T47D (cell line): ENCODE measurements around the gene FAM124B.

Source experiments
- DNase-seq, 2 experiments: peaks; one replicate each; pipeline versions ENCODE4 v3.0.0 to v3.0.0-alpha.2; 2011 to 2012; ENCODE audit warnings: low read depth in 1 of 2, low spot score in 1 of 2
- JUND ChIP-seq: IDR thresholded peaks from 2 replicates; pipeline ENCODE4 v1.6.1; 2012; ENCODE audit warnings: low read depth
- in situ Hi-C: cut with HindIII; loops from 2 replicates; pipeline ENCODE4 v1.10.0; 2016; ENCODE audit warnings: low sequenced_read_pairs, low pct_unique_long_range_greater_than_20kb

Gene FAM124B, protein sequence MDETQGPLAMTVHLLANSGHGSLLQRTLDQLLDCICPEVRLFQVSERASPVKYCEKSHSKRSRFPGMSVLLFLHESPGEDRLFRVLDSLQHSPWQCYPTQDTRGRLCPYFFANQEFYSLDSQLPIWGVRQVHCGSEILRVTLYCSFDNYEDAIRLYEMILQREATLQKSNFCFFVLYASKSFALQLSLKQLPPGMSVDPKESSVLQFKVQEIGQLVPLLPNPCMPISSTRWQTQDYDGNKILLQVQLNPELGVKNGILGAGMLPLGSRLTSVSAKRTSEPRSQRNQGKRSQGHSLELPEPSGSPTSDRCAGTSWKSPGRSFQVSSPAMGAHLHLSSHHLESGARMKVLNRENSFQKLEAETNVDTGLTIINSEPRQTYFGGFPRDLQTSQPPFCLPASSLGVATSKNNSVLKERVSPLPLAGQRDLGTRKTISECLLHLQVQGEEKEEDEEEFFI

DNA sequence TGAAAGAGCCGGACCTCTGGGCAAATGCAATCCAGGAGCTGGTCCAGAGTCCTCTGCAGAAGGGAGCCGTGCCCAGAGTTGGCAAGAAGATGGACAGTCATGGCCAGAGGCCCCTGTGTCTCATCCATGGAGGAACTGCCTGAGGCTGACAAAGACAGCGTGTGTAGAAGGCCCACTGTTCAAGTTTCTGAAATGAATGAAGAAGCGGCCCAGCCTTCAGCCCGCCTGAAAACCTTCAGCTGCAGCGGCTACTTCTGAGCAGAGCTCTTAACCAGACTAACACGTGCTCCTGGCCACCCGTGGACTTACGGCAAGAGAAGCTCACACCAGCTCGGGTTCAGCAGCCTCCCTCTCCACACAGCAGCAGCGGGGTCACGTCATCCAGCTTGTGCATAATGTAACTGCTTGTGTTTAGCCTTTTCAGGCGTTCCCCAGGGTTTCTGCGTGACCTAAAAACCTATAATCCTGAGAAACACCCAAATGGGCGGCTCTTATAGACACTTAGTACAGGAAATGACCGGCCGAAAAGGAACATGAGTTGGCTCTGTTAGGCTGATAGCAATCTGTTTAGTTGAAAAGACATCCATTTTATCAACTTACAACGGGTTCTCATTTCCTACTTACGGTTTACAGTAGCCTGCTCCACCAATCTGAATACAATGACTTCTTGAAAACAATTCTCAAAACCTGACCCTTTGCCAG, at the start of gene FAM124B:
Gene FAM124B (minus strand): TSS at position 467 of the 702 bp plus-strand sequence. CDS start 339 bp downstream, at position 128.
- in situ Hi-C loops = no loop called here
- no peak for DNase-seq
- no peak for TF ChIP-seq JUND

DNA sequence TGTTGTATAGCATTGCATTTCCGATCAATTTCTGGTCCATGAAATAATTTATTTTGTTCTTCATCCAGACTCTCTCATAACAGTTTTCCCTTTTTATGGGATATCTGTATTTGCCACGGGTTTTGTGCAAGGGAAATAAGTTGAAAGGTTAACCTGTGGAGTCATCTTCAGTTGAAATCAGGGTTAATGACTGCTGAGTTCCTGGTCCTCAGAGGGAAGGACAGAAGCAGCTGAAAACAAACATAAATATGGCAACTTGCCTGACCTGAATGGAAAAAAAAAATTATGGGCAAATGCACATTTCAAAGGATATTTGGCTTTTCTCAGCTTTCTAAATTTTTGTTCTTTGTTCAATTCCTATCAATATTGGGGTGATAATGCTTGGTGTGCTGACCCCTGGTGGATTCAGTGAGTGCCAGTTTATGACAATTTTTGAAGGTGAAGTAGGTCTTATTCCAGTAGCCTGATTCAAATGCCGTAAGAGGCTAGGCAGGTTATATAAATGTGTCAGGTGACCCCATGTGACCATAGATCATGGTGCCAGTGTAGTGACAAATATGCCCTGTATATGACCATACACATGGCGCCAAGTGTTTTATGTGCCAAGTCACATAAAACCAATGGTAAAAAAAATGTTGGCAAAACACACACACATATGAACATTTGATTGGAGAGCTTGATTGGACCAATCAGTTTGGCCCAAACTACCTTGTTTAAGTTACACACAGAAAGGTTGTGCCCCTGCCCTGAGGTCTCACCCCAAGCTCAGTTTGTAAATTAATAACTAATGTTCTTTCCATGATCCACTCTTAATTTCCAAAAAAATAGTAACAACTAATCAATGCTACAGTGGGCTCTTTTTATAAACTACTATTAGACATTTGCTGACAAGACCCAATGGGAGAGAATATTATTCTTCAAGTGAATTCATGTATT, 47.6 kb upstream of the FAM124B start:
- peak in 1 of 2 experiments; percentile 31 for DNase-seq
- in situ Hi-C loops = no loop called here
- TF ChIP-seq JUND = no peak

DNA sequence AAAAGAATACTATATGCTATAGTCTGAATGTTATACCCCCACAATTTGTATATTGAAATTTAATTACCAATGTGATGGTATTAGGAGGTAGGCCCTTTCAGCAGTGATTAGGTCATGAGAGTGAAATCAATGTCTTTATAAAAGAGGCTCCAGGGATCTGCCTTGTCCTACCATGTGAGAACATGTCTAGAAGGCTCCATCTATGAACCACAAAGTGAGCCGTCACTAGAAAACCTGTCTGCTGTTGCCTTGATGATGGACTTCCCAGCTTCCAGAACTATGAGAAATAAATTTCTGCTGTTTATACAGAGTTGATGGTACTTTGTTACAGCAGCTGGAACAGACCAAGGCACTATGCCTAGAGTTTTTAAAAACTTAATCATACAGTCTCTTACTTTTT, 46.3 kb upstream of the FAM124B start:
- TF ChIP-seq JUND = no peak
- DNase-seq = no peak
- in situ Hi-C loops = no loop called here

DNA sequence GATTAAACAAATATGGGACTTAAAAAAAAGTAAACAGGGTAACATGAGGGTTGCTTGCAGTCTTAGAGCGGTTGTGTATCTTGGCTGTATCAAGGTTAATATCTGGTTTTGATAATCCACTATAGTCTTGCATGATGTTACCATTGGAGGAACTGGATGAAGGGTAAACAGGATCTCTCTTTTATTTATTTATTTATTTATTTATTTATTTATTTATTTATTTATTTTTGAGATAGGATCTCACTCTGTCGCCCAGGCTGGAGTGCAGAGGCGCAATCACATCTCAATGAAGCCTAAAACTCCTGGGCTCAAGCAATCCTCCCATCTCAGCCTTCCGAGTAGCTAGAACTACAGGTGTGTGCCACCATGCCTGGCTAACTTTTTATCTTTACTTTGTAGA, 42.9 kb upstream of the FAM124B start:
- in situ Hi-C loops = no loop called here
- DNase-seq = no peak
- TF ChIP-seq JUND = no peak

DNA sequence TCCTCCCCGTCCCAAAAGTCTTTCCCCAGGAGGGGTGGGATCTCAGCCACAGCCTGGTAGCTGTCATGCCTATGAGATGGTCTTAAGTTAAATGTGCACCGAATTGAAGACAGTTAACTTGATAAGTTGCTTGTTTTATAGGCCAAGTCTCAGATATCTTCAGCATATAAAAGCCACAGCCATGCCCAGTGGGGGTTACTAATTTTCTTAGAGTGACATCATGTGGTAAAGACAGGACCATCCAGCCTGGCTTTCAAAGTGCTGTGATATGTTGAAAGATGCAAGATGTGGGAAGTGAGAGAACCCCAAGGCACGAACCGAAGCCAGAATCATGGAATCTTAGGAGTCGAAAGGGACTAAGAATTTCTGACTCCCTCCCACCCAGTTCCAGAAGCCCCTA, 42.1 kb upstream of the FAM124B start:
- in situ Hi-C loops = no loop called here
- no peak for TF ChIP-seq JUND
- no peak for DNase-seq

DNA sequence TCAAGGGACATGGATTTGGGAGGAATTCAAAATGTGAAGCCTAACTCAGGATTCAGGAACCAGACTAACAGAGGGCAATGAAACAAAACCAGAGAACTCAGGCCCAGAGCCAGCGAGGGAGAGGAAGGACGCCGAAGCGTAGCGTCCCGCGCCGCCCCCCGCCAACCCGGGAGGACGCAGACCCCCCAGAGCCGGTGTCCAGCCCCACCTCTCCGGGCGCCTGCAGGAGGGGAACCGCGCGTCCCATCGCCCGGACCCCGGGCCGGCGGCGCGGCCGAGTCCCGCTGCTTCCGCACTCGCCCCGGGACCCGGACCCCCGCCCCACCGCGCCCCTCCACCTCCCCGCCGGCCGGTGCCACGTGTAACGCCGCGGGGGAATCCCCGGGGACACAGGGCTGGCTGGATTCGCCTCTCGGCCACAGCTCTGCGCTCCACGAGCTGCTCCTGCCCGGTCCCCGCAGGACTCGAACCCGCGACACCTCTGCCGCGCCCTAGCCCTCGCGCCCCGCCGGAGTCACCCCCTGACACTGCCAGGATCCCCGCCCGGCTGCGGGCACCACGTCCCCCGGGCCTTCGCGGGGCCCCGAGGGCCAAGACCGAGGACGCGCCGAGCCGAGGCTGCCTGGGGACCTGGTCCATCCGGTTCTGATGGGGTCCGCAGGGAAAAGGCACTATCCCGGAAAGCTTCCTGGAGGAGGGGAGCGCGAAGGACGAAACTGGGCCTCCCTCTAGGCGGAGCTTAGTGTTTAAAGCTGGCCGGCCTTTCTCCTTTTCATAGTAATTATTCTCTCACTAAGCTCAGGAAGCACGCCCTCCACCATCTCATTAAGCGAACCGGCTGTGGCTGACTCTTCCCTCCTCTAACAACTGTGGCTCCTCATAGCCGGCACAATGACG, 40.4 kb upstream of the FAM124B start:
- TF ChIP-seq JUND = no peak
- peak in 1 of 2 experiments; percentile 27 for DNase-seq
- in situ Hi-C loops = no loop called here

DNA sequence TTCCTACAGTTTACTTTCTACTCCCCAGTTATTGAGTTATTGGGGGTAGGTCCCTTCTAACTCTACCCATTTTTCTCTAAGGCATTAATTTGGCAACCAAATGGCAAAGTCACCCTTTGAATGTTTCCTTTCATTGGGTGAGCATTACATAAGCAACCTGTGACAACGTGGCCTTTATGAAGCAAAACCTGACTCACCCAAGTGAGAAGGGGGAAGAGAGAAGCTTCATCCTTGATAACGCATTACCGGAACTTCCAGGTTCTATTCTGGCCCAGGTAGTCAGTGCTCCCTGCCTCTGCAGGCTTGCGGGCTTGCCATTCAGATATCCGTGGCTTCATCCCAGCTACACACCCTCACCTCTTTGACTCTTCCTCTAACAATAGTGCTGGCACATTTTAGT, 39.1 kb upstream of the FAM124B start:
- in situ Hi-C loops = no loop called here
- DNase-seq = no peak
- TF ChIP-seq JUND = no peak

DNA sequence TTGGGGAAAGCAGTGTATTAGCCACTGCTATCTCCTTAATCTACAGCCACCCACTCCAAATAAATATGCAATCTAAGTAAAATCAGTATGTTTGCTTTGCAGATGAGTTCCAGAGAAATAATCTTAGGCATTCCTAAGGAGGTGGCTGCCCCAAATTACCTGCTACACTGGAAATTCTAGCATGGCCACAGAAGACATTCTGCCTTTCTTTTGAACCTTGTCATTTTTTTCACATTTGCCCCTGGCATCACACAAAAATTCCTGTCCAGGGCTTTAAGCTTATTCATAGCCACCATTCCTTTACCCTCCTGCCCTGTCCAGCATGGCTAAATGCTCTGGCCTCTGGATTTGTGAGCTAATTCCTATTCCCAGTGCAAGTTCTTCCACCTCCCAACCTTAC, 36.8 kb upstream of the FAM124B start:
- in situ Hi-C loops = no loop called here
- peak in 1 of 2 experiments; percentile 58 for DNase-seq
- no peak for TF ChIP-seq JUND

DNA sequence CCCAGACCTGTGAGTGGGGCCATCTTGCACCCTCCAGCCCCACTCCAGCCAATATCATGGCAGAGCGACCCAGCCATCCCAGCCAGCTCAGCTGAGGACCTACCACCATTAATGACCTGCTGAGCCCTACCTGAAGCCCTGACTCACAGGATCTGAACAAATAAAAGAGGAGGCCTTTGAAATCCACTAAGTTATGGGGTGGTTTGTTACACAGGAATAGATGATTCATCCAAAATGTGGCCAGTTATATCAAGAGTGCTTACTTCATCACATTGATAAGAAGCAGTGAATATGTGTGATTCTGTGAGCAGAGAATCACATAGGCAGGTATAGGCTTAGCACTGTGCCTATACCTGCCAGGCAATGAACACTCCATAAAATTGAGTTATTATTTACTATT, 34.7 kb upstream of the FAM124B start:
- in situ Hi-C loops = no loop called here
- TF ChIP-seq JUND = no peak
- no peak for DNase-seq

DNA sequence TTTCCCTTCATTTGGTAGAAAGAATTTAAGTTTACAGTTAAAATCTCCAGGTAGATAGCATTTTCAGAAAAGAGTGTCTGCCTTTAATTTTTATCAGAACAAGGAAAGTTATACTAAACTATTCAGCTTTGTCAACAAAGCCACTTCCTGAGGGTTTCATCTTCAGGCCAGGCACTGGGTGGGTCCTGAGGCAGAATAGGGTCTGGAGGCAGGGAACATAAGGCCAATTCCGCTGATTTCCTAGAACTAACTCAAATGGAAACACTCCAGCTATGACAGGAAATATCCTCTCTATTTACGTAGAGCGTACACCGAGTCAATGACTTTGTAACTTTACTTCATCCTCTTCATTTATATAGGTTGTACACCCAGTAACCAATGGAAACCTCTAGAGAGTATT, 32.7 kb upstream of the FAM124B start:
- in situ Hi-C loops = no loop called here
- DNase-seq = no peak

DNA sequence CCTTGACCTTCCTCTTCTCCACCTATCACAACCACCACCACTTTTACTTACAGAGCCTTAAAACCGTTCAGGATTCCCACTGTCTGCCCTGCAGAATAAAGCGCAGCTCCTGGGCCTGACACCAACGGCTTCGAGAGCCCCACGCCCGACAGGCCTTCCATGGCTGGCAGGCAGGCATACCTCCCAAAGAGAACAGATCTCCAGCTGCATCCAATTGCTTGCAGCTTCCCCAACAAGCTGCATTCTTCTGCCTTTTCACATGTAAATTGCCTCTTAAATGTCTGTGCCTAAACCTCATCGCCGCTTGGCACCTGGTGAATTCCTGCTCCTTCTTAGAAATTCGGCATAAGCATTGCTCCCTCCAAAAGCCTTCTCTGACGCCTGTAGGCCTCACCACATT, 31.5 kb upstream of the FAM124B start:
- no peak for DNase-seq
- no peak for TF ChIP-seq JUND
- in situ Hi-C loops = no loop called here

More for the DNA sequence above, 32.7 kb upstream of the FAM124B start:
- no peak for TF ChIP-seq JUND
